Adrenal gland (tissue), 5 donors: ENCODE measurements around the gene ITPRIP.

Experiments used
- CTCF ChIP-seq, 6 experiments: fragments of 450-650 bp in 4 of 6; fragments of 200-600 bp in 2 of 6; sonication (generic) in 1 of 6; IDR thresholded peaks; 1 replicate in 5 of 6; 2 replicates in 1 of 6; pipeline versions ENCODE4 v1.5.1 to v1.8.0; 2016 to 2021; ENCODE audit warnings: antibody characterized with exemption in 6 of 6, mild to moderate bottlenecking in 2 of 6, moderate library complexity in 1 of 6
- POLR2A ChIP-seq, 2 donors: fragments of 450-650 bp; IDR thresholded peaks; one replicate each; pipeline ENCODE4 v1.6.1; 2017; ENCODE audit warnings: antibody characterized with exemption in 2 of 2, mild to moderate bottlenecking in 2 of 2, moderate library complexity in 1 of 2
- donor health status: DM: no; HTN: no; CAD: no.

- TF ChIP-seq POLR2A (IDR thresholded peaks at IDR 0.05) (no peak), CTCF (IDR thresholded peaks at IDR 0.05) (no peak)
Observed at GRCh38 chr10:104316321-104317099, 21.8 kb downstream of the ITPRIP start.
